LNCaP clone FGC (cell line): ENCODE results near the gene SMYD3.

Experiments used
- DNase-seq: peaks from one replicate; pipeline ENCODE4 v3.0.0-alpha.2; 2011; ENCODE audit warnings: low read depth
- H3K4me3 ChIP-seq: 2 replicates; pipeline ENCODE4 v1.5.1; 2011; ENCODE audit warnings: mild to moderate bottlenecking, low read depth, low read length, control low read depth
- TF ChIP-seq, protein P1 (sequence below): IDR thresholded peaks from 2 replicates; pipeline ENCODE4 v1.5.1; 2012; ENCODE audit warnings: mild to moderate bottlenecking; ENCODE audit not compliant: control insufficient read depth, insufficient read depth; ENCODE audit errors: extremely low read depth

Gene SMYD3

DNA sequence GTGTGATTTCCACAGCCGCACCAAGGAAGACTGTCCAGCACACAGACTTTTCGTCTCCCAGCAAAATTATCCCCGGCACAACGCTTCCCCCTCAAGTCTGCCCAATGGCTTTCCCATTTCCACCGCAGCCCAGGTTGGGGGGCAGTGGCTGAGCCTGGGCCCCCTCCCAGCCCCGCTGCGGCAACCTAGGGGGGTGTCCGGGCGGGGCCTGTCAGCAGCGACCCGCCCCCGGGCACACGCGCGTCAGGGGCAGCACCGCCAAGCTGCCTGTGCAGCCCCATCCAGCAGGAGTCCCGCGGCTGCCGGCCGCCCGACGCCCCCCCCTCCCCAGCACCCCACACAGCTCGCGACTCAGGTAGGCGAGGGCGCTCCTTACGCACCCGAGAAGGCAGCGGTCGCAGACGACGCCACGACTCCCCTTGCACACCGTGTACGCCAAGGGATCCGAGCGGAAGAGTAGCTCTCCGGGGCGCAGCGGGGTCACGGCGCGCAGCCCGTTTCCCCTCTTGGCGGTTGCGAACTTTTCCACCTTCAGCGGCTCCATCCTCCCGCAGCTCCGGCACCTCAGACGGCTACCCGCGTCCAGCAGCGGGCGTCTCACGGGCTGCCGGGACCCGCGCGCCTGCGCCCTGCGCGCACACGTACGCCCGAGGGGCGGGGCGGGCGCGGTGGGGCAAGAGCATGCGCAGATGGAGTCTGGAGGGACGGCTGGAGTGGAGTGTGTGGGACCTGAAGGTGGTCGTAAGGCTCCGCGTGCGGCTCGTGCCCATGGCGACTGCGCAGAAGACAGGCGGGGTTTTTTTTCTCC is at the start of gene SMYD3:
SMYD3 (minus strand) TSS at position 606 of the 808 bp plus-strand sequence.
- peak within 1 kb of the TSS; percentile 87 for H3K4me3 ChIP-seq
- DNase-seq, result no peak
- TF ChIP-seq, protein P1, sequence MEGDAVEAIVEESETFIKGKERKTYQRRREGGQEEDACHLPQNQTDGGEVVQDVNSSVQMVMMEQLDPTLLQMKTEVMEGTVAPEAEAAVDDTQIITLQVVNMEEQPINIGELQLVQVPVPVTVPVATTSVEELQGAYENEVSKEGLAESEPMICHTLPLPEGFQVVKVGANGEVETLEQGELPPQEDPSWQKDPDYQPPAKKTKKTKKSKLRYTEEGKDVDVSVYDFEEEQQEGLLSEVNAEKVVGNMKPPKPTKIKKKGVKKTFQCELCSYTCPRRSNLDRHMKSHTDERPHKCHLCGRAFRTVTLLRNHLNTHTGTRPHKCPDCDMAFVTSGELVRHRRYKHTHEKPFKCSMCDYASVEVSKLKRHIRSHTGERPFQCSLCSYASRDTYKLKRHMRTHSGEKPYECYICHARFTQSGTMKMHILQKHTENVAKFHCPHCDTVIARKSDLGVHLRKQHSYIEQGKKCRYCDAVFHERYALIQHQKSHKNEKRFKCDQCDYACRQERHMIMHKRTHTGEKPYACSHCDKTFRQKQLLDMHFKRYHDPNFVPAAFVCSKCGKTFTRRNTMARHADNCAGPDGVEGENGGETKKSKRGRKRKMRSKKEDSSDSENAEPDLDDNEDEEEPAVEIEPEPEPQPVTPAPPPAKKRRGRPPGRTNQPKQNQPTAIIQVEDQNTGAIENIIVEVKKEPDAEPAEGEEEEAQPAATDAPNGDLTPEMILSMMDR, result peak; percentile 39

DNA sequence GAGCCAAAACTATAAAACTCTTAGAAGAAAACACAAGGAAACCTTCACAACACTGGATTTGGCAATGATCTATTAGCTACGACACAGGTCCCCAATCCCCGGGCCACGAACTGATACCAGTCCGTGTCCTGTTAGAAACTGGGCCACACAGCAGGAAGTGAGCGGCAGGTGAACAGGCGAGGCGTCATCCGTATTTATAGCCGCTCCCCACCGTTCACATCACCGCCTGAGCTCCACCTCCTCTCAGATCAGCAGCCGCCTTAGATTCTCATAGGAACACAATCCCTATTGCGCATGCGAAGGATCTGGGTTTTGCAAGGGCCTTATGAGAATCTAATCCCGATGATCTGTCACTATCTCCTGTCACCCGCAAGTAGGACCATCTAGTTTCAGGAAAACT is 47.1 kb upstream of the SMYD3 start:
- DNase-seq, result no peak
- no peak overlapping the region for H3K4me3 ChIP-seq
- TF ChIP-seq, protein P1, result no peak

GRCh38 chr1:246552110-246552509 is 45.0 kb upstream of the SMYD3 start:
- TF ChIP-seq, protein P1, result no peak
- peak; percentile 40 for DNase-seq
- H3K4me3 ChIP-seq, result 0 out of 2 replicates have a peak overlapping the region, but pooled peaks have one; percentile 7

DNA sequence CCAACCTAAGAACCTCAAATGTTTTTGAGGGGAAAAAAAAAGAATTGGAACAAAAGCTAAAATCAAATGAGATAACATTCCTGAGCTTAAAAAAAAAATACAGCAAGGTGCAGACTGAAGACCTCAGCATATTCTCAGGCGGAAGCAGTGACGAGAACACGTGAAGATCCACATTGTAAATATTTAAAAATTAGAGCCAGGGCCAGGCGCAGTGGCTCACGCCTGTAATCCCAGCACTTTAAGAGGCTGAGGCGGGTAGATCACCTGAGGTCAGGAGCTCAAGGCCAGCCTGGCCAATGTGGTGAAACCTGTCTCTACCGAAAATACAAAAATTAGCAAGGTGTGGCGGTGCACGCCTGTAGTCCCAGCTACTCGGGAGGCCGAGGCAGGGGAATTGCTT is 43.3 kb upstream of the SMYD3 start:
- no peak for DNase-seq
- no peak overlapping the region for H3K4me3 ChIP-seq
- TF ChIP-seq, protein P1, result no peak

- TF ChIP-seq, protein P1, result no peak
- H3K4me3 ChIP-seq, result no peak overlapping the region
- no peak for DNase-seq
These were observed 42.6 kb upstream of the SMYD3 start for GRCh38 chr1:246549665-246550064.

DNA sequence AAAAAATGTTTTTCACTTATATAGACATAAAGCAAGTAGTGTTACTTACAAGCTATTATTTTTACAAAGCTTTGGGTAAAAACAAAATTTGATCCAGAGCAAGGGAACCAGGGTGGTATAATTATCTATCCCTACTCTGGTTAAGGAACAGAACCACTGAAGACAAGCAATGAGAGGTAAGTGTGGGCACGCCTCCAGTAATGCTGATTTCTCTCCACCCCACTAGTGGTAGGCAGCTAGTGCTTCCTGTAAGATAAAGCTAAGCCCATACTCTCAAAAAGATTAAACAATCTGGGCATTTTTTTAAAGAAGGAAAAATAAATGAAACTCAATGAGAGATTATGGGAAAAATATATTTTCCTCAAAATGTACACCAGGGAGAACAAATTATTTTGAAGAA is 36.9 kb upstream of the SMYD3 start:
- no peak for DNase-seq
- no peak overlapping the region for H3K4me3 ChIP-seq
- TF ChIP-seq, protein P1, result no peak
